ENCODE data around the gene C15orf39.
"Not testable (repeated sequence)": the region's sequence is repeated elsewhere in the genome, so short reads cannot be mapped to it uniquely, and the experiment has no call there.

Gene C15orf39

DNA sequence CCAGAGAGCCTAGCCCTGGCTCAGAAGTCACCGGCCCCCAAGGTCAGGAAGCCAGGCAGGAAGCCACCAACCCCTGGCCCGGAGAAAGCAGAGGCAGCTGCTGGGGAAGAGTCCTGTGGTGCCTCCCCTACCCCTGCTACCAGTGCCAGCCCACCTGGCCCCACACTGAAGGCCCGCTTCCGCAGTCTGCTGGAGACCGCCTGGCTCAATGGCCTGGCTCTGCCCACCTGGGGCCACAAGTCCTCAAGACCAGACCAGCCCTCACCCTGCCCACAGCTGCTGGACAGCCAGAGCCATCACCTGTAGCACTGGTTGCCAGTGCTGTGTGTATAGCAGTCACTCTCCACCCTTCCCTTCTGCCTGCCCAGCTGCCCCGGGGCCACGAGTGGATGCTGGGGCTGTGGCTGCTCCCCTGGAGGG lies 9.1 kb downstream of the C15orf39 start:
- peaks cover 7 to 22% of the 10 kb centered on the region in 2 donors for H3K4me1 ChIP-seq (ENCODE audit: control insufficient read depth in 1 of 2, insufficient read depth in 2 of 2, low read length in 2 of 2)
- no peaks in the 10 kb centered on the region for H3K27me3 ChIP-seq (ENCODE audit: control insufficient read depth in 1 of 2, insufficient read depth in 2 of 2, low read length in 2 of 2)
- no peak overlapping the region for H3K9ac ChIP-seq (ENCODE audit: low read depth in 1 of 2, low read length in 2 of 2)
- H3K4me3 ChIP-seq (ENCODE audit: low read depth in 1 of 2, low read length in 2 of 2) = no peak overlapping the region
- peaks cover 59 to 76% of the 10 kb centered on the region in 2 donors for H3K36me3 ChIP-seq (ENCODE audit: control insufficient read depth in 1 of 2, insufficient read depth in 2 of 2, low read length in 2 of 2)
- no peaks in the 10 kb centered on the region for H3K9me3 ChIP-seq (ENCODE audit: control insufficient read depth in 1 of 2, low read length in 2 of 2)
- no peak overlapping the region for H3K27ac ChIP-seq (ENCODE audit: low read depth, low read length)

DNA sequence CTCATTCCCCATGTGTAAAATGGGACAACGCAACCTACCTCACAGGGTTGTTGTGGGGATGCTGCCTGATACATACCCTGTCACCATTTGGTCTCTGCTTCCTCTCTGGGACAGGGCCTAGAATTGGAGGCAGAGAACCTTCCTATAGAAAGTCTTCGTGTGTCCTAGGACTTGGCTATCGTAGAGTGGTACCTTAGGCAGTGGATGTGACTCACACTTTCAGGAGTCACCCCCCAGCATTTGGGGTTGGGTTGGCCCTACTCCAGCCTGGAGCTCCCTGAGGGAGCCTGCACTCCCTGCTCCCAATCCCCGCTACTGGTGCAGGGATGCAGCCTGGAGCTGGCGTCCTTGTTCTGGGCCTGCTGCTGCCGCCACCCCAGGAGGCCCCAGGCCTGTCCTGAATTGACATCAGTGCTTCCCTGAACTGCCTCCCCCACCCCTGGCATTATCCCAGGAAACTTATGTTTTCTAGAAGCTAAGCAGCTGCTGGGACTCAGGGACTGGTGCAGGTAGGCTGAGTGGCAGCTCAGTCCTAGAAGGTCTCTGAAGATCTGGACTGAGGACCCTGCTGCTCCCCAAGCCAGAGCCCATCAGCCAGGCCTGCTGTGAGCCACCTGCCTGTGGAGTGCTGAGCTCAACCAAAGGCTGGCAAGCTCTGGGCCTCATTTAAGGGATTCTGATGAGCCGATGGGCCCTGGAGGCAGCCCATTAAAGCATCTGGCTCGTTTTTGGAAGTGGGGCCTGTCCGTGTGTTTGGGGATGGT lies 9.9 kb downstream of the C15orf39 start:
- Histone ChIP-seq H3K9ac (ENCODE audit: low read depth in 1 of 2, low read length in 2 of 2) (no peak overlapping the region), H3K4me1 (ENCODE audit: control insufficient read depth in 1 of 2, insufficient read depth in 2 of 2, low read length in 2 of 2) (peaks cover 0 to 17% of the 10 kb centered on the region in 2 donors), H3K4me3 (ENCODE audit: low read depth in 1 of 2, low read length in 2 of 2) (no peak overlapping the region), H3K27me3 (ENCODE audit: control insufficient read depth in 1 of 2, insufficient read depth in 2 of 2, low read length in 2 of 2) (no peaks in the 10 kb centered on the region), H3K27ac (ENCODE audit: low read depth, low read length) (no peak overlapping the region), H3K9me3 (ENCODE audit: control insufficient read depth in 1 of 2, low read length in 2 of 2) (no peaks in the 10 kb centered on the region), H3K36me3 (ENCODE audit: control insufficient read depth in 1 of 2, insufficient read depth in 2 of 2, low read length in 2 of 2) (peaks cover 55 to 69% of the 10 kb centered on the region in 2 donors)

DNA sequence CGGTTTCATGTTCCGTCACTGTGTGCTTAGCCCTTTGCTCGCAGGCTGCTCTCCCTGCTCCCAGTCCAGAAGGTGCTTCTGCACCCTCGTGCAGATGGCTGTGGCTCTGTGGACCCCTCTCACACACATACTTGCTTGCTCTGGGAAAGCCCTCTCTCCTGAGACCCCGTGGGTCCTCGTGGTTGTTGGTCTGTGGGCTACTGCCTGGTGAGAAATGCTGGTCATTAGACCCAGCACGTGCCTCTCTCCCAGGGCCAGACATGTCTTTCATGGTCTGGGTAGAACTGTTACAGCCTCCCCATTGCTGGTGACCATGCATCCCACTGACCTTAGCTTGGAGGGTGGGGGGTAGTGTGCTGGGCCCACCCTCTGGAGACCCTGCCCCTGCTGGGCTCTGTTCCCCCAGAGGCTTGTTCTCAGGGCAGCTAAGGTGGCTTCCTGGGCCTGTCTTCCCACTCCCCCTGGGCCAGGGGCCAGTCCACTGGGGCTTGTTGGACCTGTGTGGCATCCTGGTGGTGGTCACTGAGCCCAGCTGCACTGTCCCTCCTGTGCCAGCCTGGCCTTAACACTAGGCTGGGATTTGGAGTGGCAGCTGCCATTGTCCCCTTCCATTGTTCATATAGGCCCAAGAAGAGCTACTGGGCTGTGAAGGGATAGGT lies 10.6 kb downstream of the C15orf39 start:
- Histone ChIP-seq H3K4me1 (ENCODE audit: control insufficient read depth in 1 of 2, insufficient read depth in 2 of 2, low read length in 2 of 2) (peaks cover 0 to 13% of the 10 kb centered on the region in 2 donors), H3K36me3 (ENCODE audit: control insufficient read depth in 1 of 2, insufficient read depth in 2 of 2, low read length in 2 of 2) (peaks cover 55 to 63% of the 10 kb centered on the region in 2 donors), H3K27me3 (ENCODE audit: control insufficient read depth in 1 of 2, insufficient read depth in 2 of 2, low read length in 2 of 2) (no peaks in the 10 kb centered on the region), H3K27ac (ENCODE audit: low read depth, low read length) (no peak overlapping the region), H3K9ac (ENCODE audit: low read depth in 1 of 2, low read length in 2 of 2) (no peak overlapping the region), H3K4me3 (ENCODE audit: low read depth in 1 of 2, low read length in 2 of 2) (no peak overlapping the region), H3K9me3 (ENCODE audit: control insufficient read depth in 1 of 2, low read length in 2 of 2) (no peaks in the 10 kb centered on the region)

DNA sequence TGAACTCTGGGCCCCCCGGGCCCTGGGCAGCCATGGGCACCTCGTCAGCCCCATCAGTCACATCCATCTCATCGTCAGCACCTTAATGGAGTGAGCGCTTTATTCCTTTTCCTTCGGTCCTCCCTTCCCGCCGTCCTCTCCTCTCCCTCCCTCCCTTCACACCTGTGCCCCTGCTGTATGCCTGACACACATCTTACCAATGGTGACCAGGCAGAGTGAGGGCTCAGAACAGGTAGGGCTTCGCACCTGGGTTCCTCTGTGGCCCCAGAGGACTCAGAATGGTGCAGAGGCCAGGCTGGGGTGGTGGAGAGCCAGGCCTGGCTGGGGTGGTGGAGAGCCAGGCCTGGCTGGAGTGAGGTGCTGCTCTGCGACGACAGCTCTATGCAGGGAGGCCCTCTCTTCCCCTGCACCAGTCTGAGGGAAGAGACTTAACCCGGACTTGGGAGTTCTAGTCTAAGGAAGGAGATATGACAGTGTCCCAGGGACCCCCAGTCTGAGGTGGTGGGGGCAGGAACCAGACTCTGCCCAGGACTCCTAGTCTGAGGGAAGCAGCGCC lies 11.6 kb downstream of the C15orf39 start:
- H3K27ac ChIP-seq (ENCODE audit: low read depth, low read length) = no peak overlapping the region
- no peak overlapping the region for H3K4me3 ChIP-seq (ENCODE audit: low read depth in 1 of 2, low read length in 2 of 2)
- H3K36me3 ChIP-seq (ENCODE audit: control insufficient read depth in 1 of 2, insufficient read depth in 2 of 2, low read length in 2 of 2) = peaks cover 49 to 53% of the 10 kb centered on the region in 2 donors
- no peak overlapping the region for H3K9ac ChIP-seq (ENCODE audit: low read depth in 1 of 2, low read length in 2 of 2)
- H3K4me1 ChIP-seq (ENCODE audit: control insufficient read depth in 1 of 2, insufficient read depth in 2 of 2, low read length in 2 of 2) = peaks cover 0 to 13% of the 10 kb centered on the region in 2 donors
- H3K9me3 ChIP-seq (ENCODE audit: control insufficient read depth in 1 of 2, low read length in 2 of 2) = no peaks in the 10 kb centered on the region
- H3K27me3 ChIP-seq (ENCODE audit: control insufficient read depth in 1 of 2, insufficient read depth in 2 of 2, low read length in 2 of 2) = no peaks in the 10 kb centered on the region

DNA sequence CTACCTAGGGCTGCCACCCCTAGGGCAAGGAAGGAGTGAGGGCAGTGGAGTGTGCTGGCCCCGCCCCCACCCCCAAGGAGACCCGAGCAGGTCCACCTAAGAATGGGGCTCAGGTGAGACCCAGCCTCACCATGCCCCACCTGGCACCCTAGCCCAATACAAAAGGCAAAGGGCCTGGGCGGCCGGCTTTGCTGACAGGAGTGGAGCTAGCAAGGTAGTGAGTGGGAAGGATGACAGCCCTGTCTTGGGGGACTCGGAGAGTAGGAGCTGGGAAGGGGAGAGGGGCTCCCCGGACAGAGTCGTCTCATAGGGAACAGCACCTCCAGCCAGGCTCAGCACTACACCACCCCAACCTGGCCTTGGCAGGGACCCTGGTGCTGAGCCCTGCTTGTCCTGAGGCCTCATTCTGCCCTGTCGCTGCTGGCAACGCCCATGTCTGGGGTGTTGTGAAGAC lies 12.1 kb downstream of the C15orf39 start:
- Histone ChIP-seq H3K27me3 (ENCODE audit: control insufficient read depth in 1 of 2, insufficient read depth in 2 of 2, low read length in 2 of 2) (no peaks in the 10 kb centered on the region), H3K4me1 (ENCODE audit: control insufficient read depth in 1 of 2, insufficient read depth in 2 of 2, low read length in 2 of 2) (peaks cover 0 to 8% of the 10 kb centered on the region in 2 donors), H3K9ac (ENCODE audit: low read depth in 1 of 2, low read length in 2 of 2) (no peak overlapping the region), H3K36me3 (ENCODE audit: control insufficient read depth in 1 of 2, insufficient read depth in 2 of 2, low read length in 2 of 2) (peaks cover 44 to 48% of the 10 kb centered on the region in 2 donors), H3K27ac (ENCODE audit: low read depth, low read length) (no peak overlapping the region), H3K4me3 (ENCODE audit: low read depth in 1 of 2, low read length in 2 of 2) (no peak overlapping the region), H3K9me3 (ENCODE audit: control insufficient read depth in 1 of 2, low read length in 2 of 2) (no peaks in the 10 kb centered on the region)

DNA sequence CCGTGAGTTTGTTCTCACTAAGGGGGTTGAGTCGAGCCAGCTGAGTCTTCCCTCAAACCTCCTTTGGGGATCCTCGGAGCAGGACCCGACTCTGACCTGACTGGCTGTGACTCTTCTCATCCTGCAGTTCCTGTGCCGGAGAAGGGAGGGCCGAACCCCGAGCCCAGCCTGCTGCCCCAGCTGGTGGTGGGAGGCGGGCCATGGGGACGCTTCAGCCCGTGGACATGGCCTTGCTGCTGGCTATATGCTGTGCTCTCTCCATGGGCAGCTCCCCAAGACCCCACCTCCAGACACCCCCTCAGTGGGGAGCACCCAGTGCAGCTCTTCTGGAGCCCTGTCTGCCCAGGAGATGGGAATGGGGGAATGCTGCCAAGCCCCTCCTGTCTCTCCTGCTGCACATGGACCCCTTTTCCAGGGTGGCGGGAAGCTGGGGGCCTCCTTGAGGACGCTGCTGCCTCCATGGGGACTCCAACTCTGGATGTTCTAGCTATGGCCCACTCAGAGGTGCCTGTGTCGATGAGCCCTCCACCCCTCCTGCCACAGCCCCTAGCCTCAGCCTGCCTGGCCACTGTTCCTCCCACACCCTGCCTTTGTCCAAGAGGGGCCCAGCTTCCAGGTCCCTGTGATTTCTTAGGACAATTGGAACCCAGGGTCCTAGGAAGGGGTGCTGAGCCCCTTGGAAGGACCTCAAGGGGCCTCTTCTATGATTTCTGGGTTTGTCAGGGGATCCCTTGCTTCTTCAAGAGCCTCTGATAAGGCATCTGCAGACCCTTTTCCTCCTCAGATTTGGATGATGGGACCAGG lies 12.8 kb downstream of the C15orf39 start:
- H3K9ac ChIP-seq (ENCODE audit: low read depth in 1 of 2, low read length in 2 of 2) = no peak overlapping the region

DNA sequence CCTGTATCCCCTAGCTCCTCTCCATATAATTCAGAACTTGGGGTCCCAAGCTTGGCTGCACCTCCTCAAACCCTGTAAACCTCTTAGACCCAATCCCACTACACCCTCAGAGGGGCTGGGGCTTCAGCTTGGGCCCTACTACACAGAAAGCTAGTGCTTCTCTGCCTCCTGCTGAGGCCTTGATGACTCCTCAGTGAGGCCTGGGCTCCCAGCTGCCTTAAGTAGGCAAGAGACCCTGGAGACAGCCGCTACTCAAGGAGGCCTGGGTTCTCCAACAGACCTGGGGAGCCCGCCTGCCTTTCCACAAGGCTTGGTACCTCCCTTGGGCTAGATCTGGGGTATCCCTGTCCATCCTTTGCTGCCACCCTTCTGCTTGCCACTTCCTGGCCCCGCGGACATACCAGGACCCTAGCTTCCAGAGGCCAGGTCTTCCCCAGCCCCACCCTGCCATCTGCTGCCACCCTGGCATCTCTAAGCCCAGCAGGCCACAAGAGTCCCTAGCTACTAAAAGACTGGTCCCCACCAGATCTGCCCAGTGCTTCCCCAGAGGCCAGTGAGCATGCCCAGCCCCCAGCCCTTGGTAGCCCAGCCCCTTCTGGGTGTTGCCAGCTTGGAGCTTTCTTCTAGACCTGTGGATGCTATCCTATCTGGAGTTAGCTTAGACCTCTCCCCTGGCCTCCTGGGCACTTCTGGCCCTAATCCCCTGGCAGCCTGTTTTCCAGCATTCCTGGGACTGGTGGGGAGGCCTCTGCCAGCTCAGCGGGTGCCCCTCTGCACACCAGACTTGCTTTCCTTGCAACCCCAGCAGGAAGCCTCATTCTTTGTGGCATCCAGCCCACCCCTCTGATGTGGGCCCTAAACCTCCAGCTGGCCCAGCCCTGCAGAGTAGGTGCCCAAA lies 13.7 kb downstream of the C15orf39 start:
- Histone ChIP-seq H3K27me3 (ENCODE audit: control insufficient read depth in 1 of 2, insufficient read depth in 2 of 2, low read length in 2 of 2) (no peaks in the 10 kb centered on the region), H3K9me3 (ENCODE audit: control insufficient read depth in 1 of 2, low read length in 2 of 2) (no peaks in the 10 kb centered on the region), H3K4me1 (ENCODE audit: control insufficient read depth in 1 of 2, insufficient read depth in 2 of 2, low read length in 2 of 2) (peaks cover 0 to 4% of the 10 kb centered on the region in 2 donors), H3K4me3 (ENCODE audit: low read depth in 1 of 2, low read length in 2 of 2) (no peak overlapping the region), H3K9ac (ENCODE audit: low read depth in 1 of 2, low read length in 2 of 2) (no peak overlapping the region), H3K36me3 (ENCODE audit: control insufficient read depth in 1 of 2, insufficient read depth in 2 of 2, low read length in 2 of 2) (peaks cover 31 to 32% of the 10 kb centered on the region in 2 donors), H3K27ac (ENCODE audit: low read depth, low read length) (no peak overlapping the region)

More for the DNA sequence above, 12.8 kb downstream of the C15orf39 start:
- H3K27me3 ChIP-seq (ENCODE audit: control insufficient read depth in 1 of 2, insufficient read depth in 2 of 2, low read length in 2 of 2) = no peaks in the 10 kb centered on the region
- no peaks in the 10 kb centered on the region for H3K9me3 ChIP-seq (ENCODE audit: control insufficient read depth in 1 of 2, low read length in 2 of 2)
- H3K4me3 ChIP-seq (ENCODE audit: low read depth in 1 of 2, low read length in 2 of 2) = no peak overlapping the region
- H3K27ac ChIP-seq (ENCODE audit: low read depth, low read length) = no peak overlapping the region
- H3K36me3 ChIP-seq (ENCODE audit: control insufficient read depth in 1 of 2, insufficient read depth in 2 of 2, low read length in 2 of 2) = peaks cover 37 to 41% of the 10 kb centered on the region in 2 donors
- peaks cover 0 to 4% of the 10 kb centered on the region in 2 donors for H3K4me1 ChIP-seq (ENCODE audit: control insufficient read depth in 1 of 2, insufficient read depth in 2 of 2, low read length in 2 of 2)

DNA sequence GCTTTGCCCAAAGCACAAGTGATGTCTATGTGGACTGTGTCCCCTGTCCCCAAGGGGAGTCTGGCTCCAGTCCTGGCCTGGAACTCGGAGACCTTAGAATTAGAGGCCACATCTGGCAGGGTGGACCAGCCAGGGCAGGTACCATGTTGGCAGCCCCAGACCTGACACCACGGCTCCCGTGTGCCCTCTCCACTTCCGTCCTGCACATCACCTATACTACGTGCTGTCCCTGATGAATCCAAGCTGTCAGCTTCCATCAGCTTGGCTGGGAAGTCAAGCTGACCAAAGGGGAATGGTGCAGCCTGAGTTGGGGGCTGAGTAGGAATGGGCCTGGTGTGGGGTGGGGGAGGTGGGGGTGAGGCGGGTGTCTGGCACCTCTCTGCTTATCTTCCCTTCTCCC lies 15.3 kb downstream of the C15orf39 start:
- Histone ChIP-seq H3K4me1 (ENCODE audit: control insufficient read depth in 1 of 2, insufficient read depth in 2 of 2, low read length in 2 of 2) (peaks cover 0 to 3% of the 10 kb centered on the region in 2 donors), H3K9me3 (ENCODE audit: control insufficient read depth in 1 of 2, low read length in 2 of 2) (no peaks in the 10 kb centered on the region), H3K4me3 (ENCODE audit: low read depth in 1 of 2, low read length in 2 of 2) (no peak overlapping the region), H3K27ac (ENCODE audit: low read depth, low read length) (no peak overlapping the region), H3K36me3 (ENCODE audit: control insufficient read depth in 1 of 2, insufficient read depth in 2 of 2, low read length in 2 of 2) (peaks cover 16 to 17% of the 10 kb centered on the region in 2 donors), H3K9ac (ENCODE audit: low read depth in 1 of 2, low read length in 2 of 2) (no peak overlapping the region), H3K27me3 (ENCODE audit: control insufficient read depth in 1 of 2, insufficient read depth in 2 of 2, low read length in 2 of 2) (no peaks in the 10 kb centered on the region)

DNA sequence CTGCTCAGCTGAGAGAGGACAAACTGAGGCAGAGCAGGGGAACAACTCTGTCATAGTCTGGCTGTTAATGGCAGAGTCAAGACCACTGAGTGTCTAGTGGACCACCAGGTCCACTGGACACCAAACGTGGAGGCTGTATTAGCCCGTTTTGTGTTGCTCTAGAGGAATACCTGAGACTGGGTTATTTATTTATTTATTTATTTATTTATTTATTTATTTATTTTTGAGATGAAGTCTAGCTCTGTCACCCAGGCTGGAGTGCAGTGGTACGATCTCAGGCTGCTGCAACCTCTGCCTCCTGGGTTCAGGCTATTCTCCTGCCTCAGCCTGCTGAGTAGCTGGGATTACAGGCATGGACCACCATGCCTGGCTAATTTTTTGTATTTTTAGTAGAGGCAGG lies 15.9 kb downstream of the C15orf39 start:
- not testable (repeated sequence) for H3K4me3 ChIP-seq (ENCODE audit: low read depth in 1 of 2, low read length in 2 of 2); H3K9me3 ChIP-seq (ENCODE audit: control insufficient read depth in 1 of 2, low read length in 2 of 2); H3K27me3 ChIP-seq (ENCODE audit: control insufficient read depth in 1 of 2, insufficient read depth in 2 of 2, low read length in 2 of 2); H3K27ac ChIP-seq (ENCODE audit: low read depth, low read length); H3K4me1 ChIP-seq (ENCODE audit: control insufficient read depth in 1 of 2, insufficient read depth in 2 of 2, low read length in 2 of 2); H3K9ac ChIP-seq (ENCODE audit: low read depth in 1 of 2, low read length in 2 of 2)
- peaks cover 10 to 12% of the 10 kb centered on the region in 2 donors for H3K36me3 ChIP-seq (ENCODE audit: control insufficient read depth in 1 of 2, insufficient read depth in 2 of 2, low read length in 2 of 2)
